ENCODE results near the gene OR1C1. TPM values are rescaled to one million over a fixed set of nuclear protein-coding genes. Genes with fewer than 3 reads are reported as not detected.
"Not testable (repeated sequence)": the region's sequence is repeated elsewhere in the genome, so short reads cannot be mapped to it uniquely, and the experiment has no call there.

The OR1C1 gene
- total and polyA plus RNA-seq, 2 experiments from 2014 or later: not detected

GRCh38 chr1:247748041-247748440 lies 12.3 kb downstream of the OR1C1 start, which contains the start of gene OR14A2:
Gene OR14A2, minus strand, starts transcription at chr1:247748141.
- in situ Hi-C loops (cut with MboI): no loop called here
- no peaks in the 10 kb centered on the region for H4K20me1 ChIP-seq (ENCODE audit: insufficient read depth)
- no peak within 1 kb of the TSS for H3K27ac ChIP-seq
- H3K4me3 ChIP-seq: no peak within 1 kb of the TSS
- no peaks in the 10 kb centered on the region for H3K79me2 ChIP-seq (ENCODE audit: insufficient read depth)
- H3K4me1 ChIP-seq (ENCODE audit: insufficient read depth): no peaks in the 10 kb centered on the region
- H3K9ac ChIP-seq: no peak within 1 kb of the TSS
- no peaks in the 10 kb centered on the region for H3F3A ChIP-seq (ENCODE audit: insufficient read depth)
- H3K36me3 ChIP-seq (ENCODE audit: low read depth): no peaks in the 10 kb centered on the region
- TF ChIP-seq EZH2phosphoT487 (IDR thresholded peaks at IDR 0.05; ENCODE audit: insufficient read depth, low read depth) (no peak), EZH2 (IDR thresholded peaks at IDR 0.05; ENCODE audit: insufficient read depth, poor library complexity, severe bottlenecking) (no peak)
- H3K27me3 ChIP-seq (replicated peaks; ENCODE audit: insufficient read depth): no peaks in the 10 kb centered on the region
- no peaks in the 10 kb centered on the region for H3K9me3 ChIP-seq (ENCODE audit: low read depth)
- 39 to 41% methylated on average over 2 of the region's 2 CpGs for WGBS, 2 experiments (ENCODE audit: low coverage in 1 of 2, low lambda C conversion rate in 2 of 2, missing lambda C conversion rate in 2 of 2)
- no peak for DNase-seq
- no peak within 1 kb of the TSS for H2AFZ ChIP-seq
- no peaks in the 10 kb centered on the region for H3K9me2 ChIP-seq (ENCODE audit: insufficient read depth)
- H3K4me2 ChIP-seq (ENCODE audit: unreplicated experiment): no peak within 1 kb of the TSS

- in situ Hi-C loops (cut with MboI): no loop called here
- TF ChIP-seq EZH2 (IDR thresholded peaks at IDR 0.05; ENCODE audit: insufficient read depth, poor library complexity, severe bottlenecking): no peak
- no peak for TF ChIP-seq EZH2phosphoT487 (IDR thresholded peaks at IDR 0.05; ENCODE audit: insufficient read depth, low read depth)
- H3K36me3 ChIP-seq (ENCODE audit: low read depth): no peaks in the 10 kb centered on the region
- H3K4me1 ChIP-seq (ENCODE audit: insufficient read depth): no peaks in the 10 kb centered on the region
- H3K9me2 ChIP-seq (ENCODE audit: insufficient read depth): no peaks in the 10 kb centered on the region
- no peak overlapping the region for H3K4me2 ChIP-seq (ENCODE audit: unreplicated experiment)
- H4K20me1 ChIP-seq (ENCODE audit: insufficient read depth): no peaks in the 10 kb centered on the region
- no peak overlapping the region for H3K27ac ChIP-seq
- H3K79me2 ChIP-seq (ENCODE audit: insufficient read depth): no peaks in the 10 kb centered on the region
- DNase-seq: no peak
- no peak overlapping the region for H3K4me3 ChIP-seq
- H3K27me3 ChIP-seq (replicated peaks; ENCODE audit: insufficient read depth): no peaks in the 10 kb centered on the region
- WGBS, 2 experiments (ENCODE audit: low coverage in 1 of 2, low lambda C conversion rate in 2 of 2, missing lambda C conversion rate in 2 of 2): 38 to 43% methylated on average over 7 of the region's 7 CpGs
- H3F3A ChIP-seq (ENCODE audit: insufficient read depth): no peaks in the 10 kb centered on the region
- no peaks in the 10 kb centered on the region for H3K9me3 ChIP-seq (ENCODE audit: low read depth)
- H2AFZ ChIP-seq: no peak overlapping the region
- H3K9ac ChIP-seq: no peak overlapping the region
These were observed 12.7 kb downstream of the OR1C1 start for GRCh38 chr1:247747616-247748015.

- in situ Hi-C loops (cut with MboI): no loop called here
- H3K4me2 ChIP-seq (ENCODE audit: unreplicated experiment): no peak overlapping the region
- no peak overlapping the region for H3K27ac ChIP-seq
- no peak for DNase-seq
- no peaks in the 10 kb centered on the region for H3K4me1 ChIP-seq (ENCODE audit: insufficient read depth)
- H3K9me2 ChIP-seq (ENCODE audit: insufficient read depth): no peaks in the 10 kb centered on the region
- TF ChIP-seq EZH2phosphoT487 (IDR thresholded peaks at IDR 0.05; ENCODE audit: insufficient read depth, low read depth) (no peak), EZH2 (IDR thresholded peaks at IDR 0.05; ENCODE audit: insufficient read depth, poor library complexity, severe bottlenecking) (no peak)
- H4K20me1 ChIP-seq (ENCODE audit: insufficient read depth): no peaks in the 10 kb centered on the region
- no peaks in the 10 kb centered on the region for H3K9me3 ChIP-seq (ENCODE audit: low read depth)
- H3K4me3 ChIP-seq: no peak overlapping the region
- WGBS, 2 experiments (ENCODE audit: low coverage in 1 of 2, low lambda C conversion rate in 2 of 2, missing lambda C conversion rate in 2 of 2): 26 to 28% methylated on average over 3 of the region's 3 CpGs
- no peaks in the 10 kb centered on the region for H3K79me2 ChIP-seq (ENCODE audit: insufficient read depth)
- no peak overlapping the region for H3K9ac ChIP-seq
- H3K36me3 ChIP-seq (ENCODE audit: low read depth): no peaks in the 10 kb centered on the region
- H3F3A ChIP-seq (ENCODE audit: insufficient read depth): no peaks in the 10 kb centered on the region
- no peak overlapping the region for H2AFZ ChIP-seq
- no peaks in the 10 kb centered on the region for H3K27me3 ChIP-seq (replicated peaks; ENCODE audit: insufficient read depth)
These were observed 13.9 kb downstream of the OR1C1 start for GRCh38 chr1:247746391-247746935.

GRCh38 chr1:247742215-247742760 lies 18.1 kb downstream of the OR1C1 start:
- H3K79me2 ChIP-seq (ENCODE audit: insufficient read depth); DNase-seq; H3K4me1 ChIP-seq (ENCODE audit: insufficient read depth); H3K4me3 ChIP-seq; H3K9me3 ChIP-seq (ENCODE audit: low read depth); H3K9ac ChIP-seq; H2AFZ ChIP-seq; H3K27ac ChIP-seq; in situ Hi-C loops (cut with MboI); H3K4me2 ChIP-seq (ENCODE audit: unreplicated experiment); H4K20me1 ChIP-seq (ENCODE audit: insufficient read depth); H3F3A ChIP-seq (ENCODE audit: insufficient read depth); H3K27me3 ChIP-seq (replicated peaks; ENCODE audit: insufficient read depth); H3K36me3 ChIP-seq (ENCODE audit: low read depth); H3K9me2 ChIP-seq (ENCODE audit: insufficient read depth): not testable (repeated sequence)
- 9 to 15% methylated on average over 3 of the region's 3 CpGs for WGBS, 2 experiments (ENCODE audit: low coverage in 1 of 2, low lambda C conversion rate in 2 of 2, missing lambda C conversion rate in 2 of 2)

- no peak overlapping the region for H3K4me2 ChIP-seq (ENCODE audit: unreplicated experiment)
- H3K9ac ChIP-seq: no peak overlapping the region
- H3K36me3 ChIP-seq (ENCODE audit: low read depth): no peaks in the 10 kb centered on the region
- H3F3A ChIP-seq (ENCODE audit: insufficient read depth): no peaks in the 10 kb centered on the region
- TF ChIP-seq EZH2phosphoT487 (IDR thresholded peaks at IDR 0.05; ENCODE audit: insufficient read depth, low read depth): no peak
- no peak for TF ChIP-seq EZH2 (IDR thresholded peaks at IDR 0.05; ENCODE audit: insufficient read depth, poor library complexity, severe bottlenecking)
- H2AFZ ChIP-seq: no peak overlapping the region
- 31 to 34% methylated on average over 5 of the region's 5 CpGs for WGBS, 2 experiments (ENCODE audit: low coverage in 1 of 2, low lambda C conversion rate in 2 of 2, missing lambda C conversion rate in 2 of 2)
- H3K27me3 ChIP-seq (replicated peaks; ENCODE audit: insufficient read depth): no peaks in the 10 kb centered on the region
- in situ Hi-C loops (cut with MboI): no loop called here
- H3K4me1 ChIP-seq (ENCODE audit: insufficient read depth): no peaks in the 10 kb centered on the region
- H3K4me3 ChIP-seq: no peak overlapping the region
- H3K79me2 ChIP-seq (ENCODE audit: insufficient read depth): no peaks in the 10 kb centered on the region
- no peaks in the 10 kb centered on the region for H4K20me1 ChIP-seq (ENCODE audit: insufficient read depth)
- DNase-seq: no peak
- H3K9me2 ChIP-seq (ENCODE audit: insufficient read depth): no peaks in the 10 kb centered on the region
- no peak overlapping the region for H3K27ac ChIP-seq
- no peaks in the 10 kb centered on the region for H3K9me3 ChIP-seq (ENCODE audit: low read depth)
These were observed 18.6 kb downstream of the OR1C1 start for GRCh38 chr1:247741756-247742155.

All from GM23248 (cell line).